ENCODE results near the gene CNOT10. TPM values are rescaled to one million over a fixed set of nuclear protein-coding genes. Genes with fewer than 3 reads are reported as not detected.
"Not testable (repeated sequence)": the region's sequence is repeated elsewhere in the genome, so short reads cannot be mapped to it uniquely, and the experiment has no call there.

CNOT10 gene
- total and polyA plus RNA-seq, 2 donors (not counting 1 experiment from before 2014, with no cell fraction given): 17.5 to 28.6 TPM

DNA sequence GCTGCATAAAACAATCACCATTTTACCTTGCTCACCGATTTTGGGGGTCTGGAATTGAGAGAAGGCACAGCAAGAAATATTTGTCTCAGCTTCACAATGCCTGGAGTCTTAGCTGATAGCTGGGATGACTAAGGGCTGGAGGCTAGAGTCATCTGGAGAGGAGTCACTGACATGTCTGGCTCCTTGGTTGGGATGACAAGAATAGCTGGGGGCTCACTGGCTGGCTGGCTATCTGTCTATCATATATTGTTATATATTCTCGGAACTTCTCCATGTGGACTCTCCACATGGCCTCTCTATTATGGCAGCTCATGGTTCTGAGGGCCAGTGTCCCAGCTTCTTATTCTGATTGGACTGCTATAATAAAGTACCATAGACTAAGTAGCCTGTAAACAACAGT lies 112.8 kb downstream of the CNOT10 start:
- no peak overlapping the region for H3K27ac ChIP-seq (ENCODE audit: insufficient read depth, low read length)
- no peaks in the 10 kb centered on the region for H3K79me2 ChIP-seq (ENCODE audit: control insufficient read depth, insufficient read depth, low read length)
- H3K9me3 ChIP-seq (ENCODE audit: control insufficient read depth, insufficient read depth, low read depth, low read length): no peaks in the 10 kb centered on the region
- no peak overlapping the region for H3K4me3 ChIP-seq (replicated peaks in 1 of 4; ENCODE audit: control extremely low read depth in 1 of 4, insufficient read depth in 1 of 4, low read depth in 3 of 4, low read length in 4 of 4)
- no peak overlapping the region for H3K9ac ChIP-seq (ENCODE audit: insufficient read depth, low read length)
- no peak for DNase-seq (ENCODE audit: low read depth in 2 of 2)
- H3K36me3 ChIP-seq (ENCODE audit: control insufficient read depth, insufficient read depth, low read length): no peaks in the 10 kb centered on the region
- H3K4me1 ChIP-seq (ENCODE audit: control insufficient read depth, extremely low read depth, insufficient read depth, low read length): no peaks in the 10 kb centered on the region
- H3K27me3 ChIP-seq (ENCODE audit: control insufficient read depth, insufficient read depth, low read length): peaks cover 4% of the 10 kb centered on the region
- no peaks in the 10 kb centered on the region for H4K20me1 ChIP-seq (ENCODE audit: control insufficient read depth, extremely low read depth, insufficient read depth, low read length)
- TF ChIP-seq, protein P1, sequence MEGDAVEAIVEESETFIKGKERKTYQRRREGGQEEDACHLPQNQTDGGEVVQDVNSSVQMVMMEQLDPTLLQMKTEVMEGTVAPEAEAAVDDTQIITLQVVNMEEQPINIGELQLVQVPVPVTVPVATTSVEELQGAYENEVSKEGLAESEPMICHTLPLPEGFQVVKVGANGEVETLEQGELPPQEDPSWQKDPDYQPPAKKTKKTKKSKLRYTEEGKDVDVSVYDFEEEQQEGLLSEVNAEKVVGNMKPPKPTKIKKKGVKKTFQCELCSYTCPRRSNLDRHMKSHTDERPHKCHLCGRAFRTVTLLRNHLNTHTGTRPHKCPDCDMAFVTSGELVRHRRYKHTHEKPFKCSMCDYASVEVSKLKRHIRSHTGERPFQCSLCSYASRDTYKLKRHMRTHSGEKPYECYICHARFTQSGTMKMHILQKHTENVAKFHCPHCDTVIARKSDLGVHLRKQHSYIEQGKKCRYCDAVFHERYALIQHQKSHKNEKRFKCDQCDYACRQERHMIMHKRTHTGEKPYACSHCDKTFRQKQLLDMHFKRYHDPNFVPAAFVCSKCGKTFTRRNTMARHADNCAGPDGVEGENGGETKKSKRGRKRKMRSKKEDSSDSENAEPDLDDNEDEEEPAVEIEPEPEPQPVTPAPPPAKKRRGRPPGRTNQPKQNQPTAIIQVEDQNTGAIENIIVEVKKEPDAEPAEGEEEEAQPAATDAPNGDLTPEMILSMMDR (conservative IDR thresholded peaks at IDR 0.05 in 1 of 2, IDR thresholded peaks at IDR 0.05 in 1 of 2; ENCODE audit: low read depth in 1 of 2, low read length in 2 of 2): no peak
- no peak for TF ChIP-seq EZH2 (IDR thresholded peaks at IDR 0.05; ENCODE audit: low read length, missing control alignments)
- H2AFZ ChIP-seq (ENCODE audit: low read length): no peak overlapping the region
- no peak overlapping the region for H3K4me2 ChIP-seq (ENCODE audit: extremely low read depth, insufficient read depth, low read length)

DNA sequence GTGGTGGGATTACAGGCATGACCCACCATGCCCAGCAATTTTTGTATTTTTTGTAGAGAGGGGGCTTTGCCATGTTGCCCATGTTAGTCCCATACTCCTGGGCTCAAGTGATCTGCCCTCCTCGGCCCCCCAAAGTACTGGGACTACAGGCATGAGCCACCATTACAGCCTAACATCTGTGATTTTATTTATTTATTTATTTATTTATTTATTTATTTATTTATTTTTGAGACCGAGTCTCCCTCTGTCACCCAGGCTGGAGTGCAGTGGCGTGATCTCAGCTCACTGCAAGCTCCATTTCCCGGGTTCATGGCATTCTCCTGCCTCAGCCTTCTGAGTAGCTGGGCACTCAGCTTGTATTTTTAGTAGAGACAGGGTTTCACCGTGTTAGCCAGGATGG lies 116.5 kb downstream of the CNOT10 start:
- H3K9ac ChIP-seq (ENCODE audit: insufficient read depth, low read length); H3K27me3 ChIP-seq (ENCODE audit: control insufficient read depth, insufficient read depth, low read length); H3K4me1 ChIP-seq (ENCODE audit: control insufficient read depth, extremely low read depth, insufficient read depth, low read length); H3K79me2 ChIP-seq (ENCODE audit: control insufficient read depth, insufficient read depth, low read length); DNase-seq (ENCODE audit: low read depth in 2 of 2); H2AFZ ChIP-seq (ENCODE audit: low read length); H3K36me3 ChIP-seq (ENCODE audit: control insufficient read depth, insufficient read depth, low read length); H4K20me1 ChIP-seq (ENCODE audit: control insufficient read depth, extremely low read depth, insufficient read depth, low read length); H3K27ac ChIP-seq (ENCODE audit: insufficient read depth, low read length); H3K4me3 ChIP-seq (replicated peaks in 1 of 4; ENCODE audit: control extremely low read depth in 1 of 4, insufficient read depth in 1 of 4, low read depth in 3 of 4, low read length in 4 of 4); H3K9me3 ChIP-seq (ENCODE audit: control insufficient read depth, insufficient read depth, low read depth, low read length); H3K4me2 ChIP-seq (ENCODE audit: extremely low read depth, insufficient read depth, low read length): not testable (repeated sequence)

DNA sequence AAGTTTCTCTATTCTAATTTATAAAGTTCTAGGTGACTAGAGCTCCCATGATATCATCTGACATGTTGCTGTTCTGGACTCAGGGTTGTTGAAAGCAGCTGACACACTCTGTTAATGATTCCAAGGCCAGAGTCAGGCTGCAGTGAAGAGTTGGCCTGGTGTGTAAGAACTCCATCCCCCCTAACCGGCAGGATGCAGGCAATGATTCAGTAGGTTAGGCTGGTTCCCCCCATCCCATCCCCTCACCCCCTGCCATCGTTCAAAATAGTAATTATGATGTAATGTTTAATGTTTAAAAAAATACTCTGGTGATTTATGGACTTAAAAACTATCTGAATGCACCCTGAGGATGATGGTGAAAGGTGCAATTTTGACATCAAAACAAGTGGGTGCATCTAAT lies 128.2 kb downstream of the CNOT10 start:
- DNase-seq (ENCODE audit: low read depth in 2 of 2): no peak
- H3K9me3 ChIP-seq (ENCODE audit: control insufficient read depth, insufficient read depth, low read depth, low read length): no peaks in the 10 kb centered on the region
- no peak overlapping the region for H3K4me2 ChIP-seq (ENCODE audit: extremely low read depth, insufficient read depth, low read length)
- no peak overlapping the region for H3K9ac ChIP-seq (ENCODE audit: insufficient read depth, low read length)
- H2AFZ ChIP-seq (ENCODE audit: low read length): no peak overlapping the region
- H3K27ac ChIP-seq (ENCODE audit: insufficient read depth, low read length): no peak overlapping the region
- no peaks in the 10 kb centered on the region for H3K36me3 ChIP-seq (ENCODE audit: control insufficient read depth, insufficient read depth, low read length)
- no peaks in the 10 kb centered on the region for H3K4me1 ChIP-seq (ENCODE audit: control insufficient read depth, extremely low read depth, insufficient read depth, low read length)
- H3K79me2 ChIP-seq (ENCODE audit: control insufficient read depth, insufficient read depth, low read length): no peaks in the 10 kb centered on the region
- peaks cover 24% of the 10 kb centered on the region for H3K27me3 ChIP-seq (ENCODE audit: control insufficient read depth, insufficient read depth, low read length)
- TF ChIP-seq, protein P1 (conservative IDR thresholded peaks at IDR 0.05 in 1 of 2, IDR thresholded peaks at IDR 0.05 in 1 of 2; ENCODE audit: low read depth in 1 of 2, low read length in 2 of 2): no peak
- no peak for TF ChIP-seq EZH2 (IDR thresholded peaks at IDR 0.05; ENCODE audit: low read length, missing control alignments)
- H3K4me3 ChIP-seq (replicated peaks in 1 of 4; ENCODE audit: control extremely low read depth in 1 of 4, insufficient read depth in 1 of 4, low read depth in 3 of 4, low read length in 4 of 4): no peak overlapping the region
- no peaks in the 10 kb centered on the region for H4K20me1 ChIP-seq (ENCODE audit: control insufficient read depth, extremely low read depth, insufficient read depth, low read length)
